ENCODE measurements around the gene IMMP2L.

IMMP2L gene

DNA sequence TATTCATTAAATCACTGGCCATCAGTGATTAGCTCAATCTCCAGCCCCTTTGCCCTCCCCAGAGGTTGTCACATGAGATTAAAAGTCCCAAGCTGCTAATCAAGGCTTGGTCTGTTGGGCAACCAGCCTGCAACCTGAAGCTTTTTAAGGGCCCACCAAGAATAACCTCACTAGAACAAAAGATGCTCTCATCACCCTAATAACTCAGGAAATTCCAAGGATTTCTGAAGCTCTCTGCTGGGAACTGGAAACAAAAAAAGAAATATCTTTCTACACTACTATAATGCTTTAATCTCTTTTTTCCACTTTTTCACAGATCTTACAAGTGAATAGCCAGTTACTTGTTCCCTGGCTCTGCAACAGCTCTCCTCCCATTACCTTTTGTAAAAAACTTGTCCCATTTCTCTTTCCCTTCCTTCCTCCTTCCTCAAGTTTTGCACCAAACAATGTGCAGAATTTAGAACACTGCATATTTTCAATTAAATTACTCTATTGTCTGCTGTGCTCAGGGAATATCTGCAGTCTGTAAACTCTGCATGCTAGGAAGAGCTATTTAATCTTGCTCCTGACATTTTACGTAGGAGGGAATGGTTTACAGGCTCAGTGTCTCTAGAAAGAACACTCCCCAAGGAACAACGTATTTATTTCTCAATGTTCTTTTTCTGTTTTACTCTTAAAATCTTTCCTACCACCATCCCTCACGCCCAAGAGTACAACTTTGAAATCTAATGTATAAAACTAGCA, 169.1 kb downstream of the IMMP2L start:
- H3K27ac ChIP-seq (ENCODE audit: low read depth, low read length): no peak overlapping the region
- no peaks in the 10 kb centered on the region for H3K4me1 ChIP-seq (ENCODE audit: control insufficient read depth, insufficient read depth, low read length)
- H3K36me3 ChIP-seq (ENCODE audit: control insufficient read depth, insufficient read depth, low read length): no peaks in the 10 kb centered on the region
- no peak overlapping the region for H3K4me3 ChIP-seq (ENCODE audit: low read length)
- no peak overlapping the region for H3K9ac ChIP-seq (ENCODE audit: low read length)
- no peaks in the 10 kb centered on the region for H3K27me3 ChIP-seq (ENCODE audit: control insufficient read depth, insufficient read depth, low read length)

- H3K4me1 ChIP-seq (ENCODE audit: control insufficient read depth, insufficient read depth, low read length): no peaks in the 10 kb centered on the region
- no peak overlapping the region for H3K9ac ChIP-seq (ENCODE audit: low read length)
- H3K4me3 ChIP-seq (ENCODE audit: low read length): no peak overlapping the region
- no peak overlapping the region for H3K27ac ChIP-seq (ENCODE audit: low read depth, low read length)
- no peaks in the 10 kb centered on the region for H3K36me3 ChIP-seq (ENCODE audit: control insufficient read depth, insufficient read depth, low read length)
- H3K27me3 ChIP-seq (ENCODE audit: control insufficient read depth, insufficient read depth, low read length): no peaks in the 10 kb centered on the region
Measured at GRCh38 chr7:111392294-111392693, 170.0 kb downstream of the IMMP2L start.

DNA sequence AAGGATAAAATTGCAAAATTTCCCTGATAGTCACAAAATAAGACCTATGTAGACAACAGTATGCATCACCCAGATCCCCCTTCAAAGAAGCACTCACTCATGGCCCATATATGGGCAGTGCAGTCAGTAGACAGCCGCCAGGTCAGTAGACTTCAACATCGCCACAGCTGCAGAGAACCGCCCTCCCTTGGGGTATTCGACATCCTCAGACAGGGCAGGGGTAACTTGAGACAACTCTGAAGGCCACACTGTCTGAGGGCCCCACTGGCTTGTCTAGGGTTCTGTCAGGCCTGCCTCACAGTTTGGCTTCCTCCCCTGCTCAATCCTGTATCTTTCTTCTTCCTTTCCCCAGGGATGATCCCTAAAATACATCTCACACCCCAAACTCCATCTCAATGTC, 172.3 kb downstream of the IMMP2L start:
- no peaks in the 10 kb centered on the region for H3K36me3 ChIP-seq (ENCODE audit: control insufficient read depth, insufficient read depth, low read length)
- no peak overlapping the region for H3K4me3 ChIP-seq (ENCODE audit: low read length)
- no peak overlapping the region for H3K27ac ChIP-seq (ENCODE audit: low read depth, low read length)
- H3K9ac ChIP-seq (ENCODE audit: low read length): no peak overlapping the region
- no peaks in the 10 kb centered on the region for H3K4me1 ChIP-seq (ENCODE audit: control insufficient read depth, insufficient read depth, low read length)
- H3K27me3 ChIP-seq (ENCODE audit: control insufficient read depth, insufficient read depth, low read length): no peaks in the 10 kb centered on the region

DNA sequence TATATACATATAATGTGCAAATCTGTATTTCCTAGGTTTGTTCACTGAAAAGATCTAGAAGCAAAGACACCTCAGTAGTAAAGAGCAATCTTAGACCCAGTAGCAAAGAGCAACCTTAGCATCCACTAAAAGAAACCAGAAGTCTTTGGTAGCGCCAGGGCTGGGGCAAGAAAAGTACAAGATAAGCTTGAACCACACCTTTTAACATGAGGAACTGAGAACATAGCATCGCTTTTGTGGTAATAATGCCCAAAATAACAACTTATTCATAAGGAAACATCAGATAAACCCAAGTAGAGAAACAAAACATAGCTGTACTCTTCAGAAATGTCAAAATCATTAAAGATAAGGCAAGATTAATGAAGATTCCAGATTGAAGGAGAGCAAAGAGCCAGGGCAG, 173.4 kb downstream of the IMMP2L start:
- Histone ChIP-seq H3K9ac (ENCODE audit: low read length) (no peak overlapping the region), H3K4me3 (ENCODE audit: low read length) (no peak overlapping the region), H3K27ac (ENCODE audit: low read depth, low read length) (no peak overlapping the region), H3K36me3 (ENCODE audit: control insufficient read depth, insufficient read depth, low read length) (no peaks in the 10 kb centered on the region), H3K27me3 (ENCODE audit: control insufficient read depth, insufficient read depth, low read length) (no peaks in the 10 kb centered on the region), H3K4me1 (ENCODE audit: control insufficient read depth, insufficient read depth, low read length) (no peaks in the 10 kb centered on the region)

- H3K4me1 ChIP-seq (ENCODE audit: control insufficient read depth, insufficient read depth, low read length): no peaks in the 10 kb centered on the region
- no peak overlapping the region for H3K27ac ChIP-seq (ENCODE audit: low read depth, low read length)
- no peak overlapping the region for H3K4me3 ChIP-seq (ENCODE audit: low read length)
- no peaks in the 10 kb centered on the region for H3K36me3 ChIP-seq (ENCODE audit: control insufficient read depth, insufficient read depth, low read length)
- H3K9ac ChIP-seq (ENCODE audit: low read length): no peak overlapping the region
- no peaks in the 10 kb centered on the region for H3K27me3 ChIP-seq (ENCODE audit: control insufficient read depth, insufficient read depth, low read length)
Measured at GRCh38 chr7:111388016-111388415, 174.3 kb downstream of the IMMP2L start.

- H3K9ac ChIP-seq (ENCODE audit: low read length): no peak overlapping the region
- H3K4me1 ChIP-seq (ENCODE audit: control insufficient read depth, insufficient read depth, low read length): no peaks in the 10 kb centered on the region
- no peak overlapping the region for H3K27ac ChIP-seq (ENCODE audit: low read depth, low read length)
- H3K36me3 ChIP-seq (ENCODE audit: control insufficient read depth, insufficient read depth, low read length): no peaks in the 10 kb centered on the region
- no peaks in the 10 kb centered on the region for H3K27me3 ChIP-seq (ENCODE audit: control insufficient read depth, insufficient read depth, low read length)
- no peak overlapping the region for H3K4me3 ChIP-seq (ENCODE audit: low read length)
Measured at GRCh38 chr7:111384065-111384891, 178.0 kb downstream of the IMMP2L start.

DNA sequence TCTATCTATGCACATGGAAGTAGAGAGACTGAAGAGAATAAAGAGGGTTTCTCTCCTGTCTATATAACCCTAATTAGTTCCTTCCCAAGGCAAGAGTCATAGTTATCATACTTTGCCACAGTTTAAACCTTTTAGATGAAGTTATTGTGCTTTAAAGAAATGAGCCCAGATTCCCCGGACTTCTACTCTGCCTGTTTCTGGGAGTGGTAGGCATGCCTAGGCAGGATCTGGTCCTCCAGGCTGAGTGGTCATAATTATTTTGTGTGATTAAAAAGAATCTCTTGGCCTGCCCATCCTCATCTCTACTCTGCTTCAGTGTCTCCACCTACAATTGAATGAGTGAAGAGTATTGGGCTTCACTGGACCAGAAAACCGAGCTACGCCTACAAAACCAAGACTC, 179.2 kb downstream of the IMMP2L start:
- Histone ChIP-seq H3K4me1 (ENCODE audit: control insufficient read depth, insufficient read depth, low read length) (no peaks in the 10 kb centered on the region), H3K4me3 (ENCODE audit: low read length) (no peak overlapping the region), H3K36me3 (ENCODE audit: control insufficient read depth, insufficient read depth, low read length) (no peaks in the 10 kb centered on the region), H3K9ac (ENCODE audit: low read length) (no peak overlapping the region), H3K27me3 (ENCODE audit: control insufficient read depth, insufficient read depth, low read length) (no peaks in the 10 kb centered on the region), H3K27ac (ENCODE audit: low read depth, low read length) (no peak overlapping the region)

- H3K27ac ChIP-seq (ENCODE audit: low read depth, low read length): no peak overlapping the region
- H3K36me3 ChIP-seq (ENCODE audit: control insufficient read depth, insufficient read depth, low read length): no peaks in the 10 kb centered on the region
- no peak overlapping the region for H3K4me3 ChIP-seq (ENCODE audit: low read length)
- H3K27me3 ChIP-seq (ENCODE audit: control insufficient read depth, insufficient read depth, low read length): no peaks in the 10 kb centered on the region
- H3K4me1 ChIP-seq (ENCODE audit: control insufficient read depth, insufficient read depth, low read length): no peaks in the 10 kb centered on the region
- H3K9ac ChIP-seq (ENCODE audit: low read length): no peak overlapping the region
Measured at GRCh38 chr7:111381590-111381989, 180.7 kb downstream of the IMMP2L start.

GRCh38 chr7:111380945-111381344, 181.3 kb downstream of the IMMP2L start:
- H3K36me3 ChIP-seq (ENCODE audit: control insufficient read depth, insufficient read depth, low read length): no peaks in the 10 kb centered on the region
- H3K4me3 ChIP-seq (ENCODE audit: low read length): no peak overlapping the region
- no peak overlapping the region for H3K27ac ChIP-seq (ENCODE audit: low read depth, low read length)
- H3K27me3 ChIP-seq (ENCODE audit: control insufficient read depth, insufficient read depth, low read length): no peaks in the 10 kb centered on the region
- no peak overlapping the region for H3K9ac ChIP-seq (ENCODE audit: low read length)
- H3K4me1 ChIP-seq (ENCODE audit: control insufficient read depth, insufficient read depth, low read length): no peaks in the 10 kb centered on the region

DNA sequence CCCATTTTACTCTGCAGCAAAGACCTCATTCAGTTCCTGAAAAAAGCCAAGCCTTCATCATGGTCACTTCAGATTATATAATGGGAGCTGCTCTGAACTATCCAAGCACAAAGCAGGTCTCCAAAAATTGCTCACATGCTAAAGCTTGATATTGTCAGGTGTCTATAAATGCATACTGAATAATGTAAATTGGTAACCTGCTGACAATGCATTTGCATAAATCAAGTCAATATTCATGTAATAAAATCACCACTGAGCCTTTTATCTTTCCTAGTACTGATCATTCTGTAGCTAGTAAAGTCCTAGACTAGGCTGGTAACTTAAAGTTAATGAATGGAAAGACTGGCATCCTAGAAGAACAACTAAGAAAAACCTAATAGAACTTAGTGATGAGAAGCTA, 188.3 kb downstream of the IMMP2L start:
- no peaks in the 10 kb centered on the region for H3K4me1 ChIP-seq (ENCODE audit: control insufficient read depth, insufficient read depth, low read length)
- H3K36me3 ChIP-seq (ENCODE audit: control insufficient read depth, insufficient read depth, low read length): no peaks in the 10 kb centered on the region
- no peak overlapping the region for H3K9ac ChIP-seq (ENCODE audit: low read length)
- no peak overlapping the region for H3K4me3 ChIP-seq (ENCODE audit: low read length)
- H3K27ac ChIP-seq (ENCODE audit: low read depth, low read length): no peak overlapping the region
- no peaks in the 10 kb centered on the region for H3K27me3 ChIP-seq (ENCODE audit: control insufficient read depth, insufficient read depth, low read length)

- Histone ChIP-seq H3K27ac (ENCODE audit: low read depth, low read length) (no peak overlapping the region), H3K36me3 (ENCODE audit: control insufficient read depth, insufficient read depth, low read length) (no peaks in the 10 kb centered on the region), H3K4me1 (ENCODE audit: control insufficient read depth, insufficient read depth, low read length) (no peaks in the 10 kb centered on the region), H3K9ac (ENCODE audit: low read length) (no peak overlapping the region), H3K27me3 (ENCODE audit: control insufficient read depth, insufficient read depth, low read length) (no peaks in the 10 kb centered on the region), H3K4me3 (ENCODE audit: low read length) (no peak overlapping the region)
Measured at GRCh38 chr7:111371437-111371836, 190.9 kb downstream of the IMMP2L start.

DNA sequence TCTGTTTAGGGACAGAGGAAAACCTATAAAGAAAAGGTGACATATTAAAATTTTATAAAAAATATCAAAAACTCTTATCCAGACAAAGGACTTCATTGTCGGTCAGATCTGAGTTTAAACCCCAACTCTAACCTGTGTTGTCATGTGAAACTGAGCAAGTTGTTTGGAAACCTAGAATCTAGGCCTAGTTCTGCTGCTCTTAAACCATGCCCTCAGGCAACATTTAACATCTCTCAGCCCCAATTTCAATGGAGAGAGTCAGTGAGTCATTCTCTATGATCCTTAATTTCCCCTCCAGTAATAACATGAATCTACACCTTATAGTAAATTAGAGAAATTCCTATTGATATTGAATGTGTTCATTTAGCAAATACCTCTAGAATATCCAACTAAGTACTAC, 192.3 kb downstream of the IMMP2L start:
- no peak overlapping the region for H3K9ac ChIP-seq (ENCODE audit: low read length)
- no peak overlapping the region for H3K27ac ChIP-seq (ENCODE audit: low read depth, low read length)
- H3K36me3 ChIP-seq (ENCODE audit: control insufficient read depth, insufficient read depth, low read length): no peaks in the 10 kb centered on the region
- no peak overlapping the region for H3K4me3 ChIP-seq (ENCODE audit: low read length)
- H3K4me1 ChIP-seq (ENCODE audit: control insufficient read depth, insufficient read depth, low read length): no peaks in the 10 kb centered on the region
- H3K27me3 ChIP-seq (ENCODE audit: control insufficient read depth, insufficient read depth, low read length): no peaks in the 10 kb centered on the region

All from rectal smooth muscle tissue (tissue), 1 donor.